Measurements from ENCODE around the gene NUP160. TPM values are rescaled to one million over a fixed set of nuclear protein-coding genes. Genes with fewer than 3 reads are reported as not detected.

Gene NUP160
- total and polyA plus RNA-seq, 2 of the 8 experiments (the other 6 are each of a cell fraction or from before 2014, with no cell fraction given) = 44.6 to 100 TPM

DNA sequence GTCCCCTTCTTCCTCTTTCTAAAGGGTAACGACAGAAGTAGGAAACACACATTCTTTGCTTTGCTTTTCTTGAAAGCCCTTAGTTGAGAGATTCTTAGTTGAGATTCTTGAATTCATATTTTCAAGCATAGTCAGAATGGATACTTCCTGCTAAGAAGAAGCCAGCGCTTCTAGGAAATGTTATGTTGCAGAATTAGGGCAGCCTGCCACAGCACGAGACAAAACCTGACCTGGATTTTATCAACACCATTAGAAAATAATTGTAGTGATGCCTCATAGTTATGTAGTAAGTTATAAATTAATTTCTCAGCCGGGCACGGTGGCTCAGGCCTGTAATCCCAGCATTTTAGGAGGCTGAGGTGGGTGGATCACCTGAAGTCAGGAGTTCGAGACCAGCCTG is 37.9 kb upstream of the NUP160 start:
- FAIRE-seq = no peak

More for the DNA sequence above, 37.9 kb upstream of the NUP160 start:
- WGBS, 2 experiments (ENCODE audit: extremely low coverage in 1 of 2, insufficient coverage in 1 of 2, insufficient read length in 1 of 2, insufficient replicate concordance in 2 of 2, low coverage in 1 of 2, low lambda C conversion rate in 2 of 2, missing lambda C conversion rate in 1 of 2) = 88% methylated on average over 6 of the region's 6 CpGs; no CpG with 5 or more reads in 1 of the 2 experiments
- no peak overlapping the region for H3K4me2 ChIP-seq (ENCODE audit: insufficient read depth in 1 of 2, low read depth in 2 of 2, low read length in 2 of 2)
- TF ChIP-seq HDAC6 (IDR thresholded peaks at IDR 0.05; ENCODE audit: low read depth, low read length) = no peak
- TF ChIP-seq TBP (IDR thresholded peaks at IDR 0.05; ENCODE audit: low read depth, low read length) = no peak
- TF ChIP-seq CBX8 (IDR thresholded peaks at IDR 0.05; ENCODE audit: borderline replicate concordance, low read depth, low read length) = no peak
- TF ChIP-seq EGR1 (IDR thresholded peaks at IDR 0.05; ENCODE audit: borderline replicate concordance, low read depth, low read length) = no peak
- TF ChIP-seq CTBP2 (IDR thresholded peaks at IDR 0.05; ENCODE audit: borderline replicate concordance, insufficient read depth, insufficient read length, low read length) = no peak
- TF ChIP-seq, protein P1, sequence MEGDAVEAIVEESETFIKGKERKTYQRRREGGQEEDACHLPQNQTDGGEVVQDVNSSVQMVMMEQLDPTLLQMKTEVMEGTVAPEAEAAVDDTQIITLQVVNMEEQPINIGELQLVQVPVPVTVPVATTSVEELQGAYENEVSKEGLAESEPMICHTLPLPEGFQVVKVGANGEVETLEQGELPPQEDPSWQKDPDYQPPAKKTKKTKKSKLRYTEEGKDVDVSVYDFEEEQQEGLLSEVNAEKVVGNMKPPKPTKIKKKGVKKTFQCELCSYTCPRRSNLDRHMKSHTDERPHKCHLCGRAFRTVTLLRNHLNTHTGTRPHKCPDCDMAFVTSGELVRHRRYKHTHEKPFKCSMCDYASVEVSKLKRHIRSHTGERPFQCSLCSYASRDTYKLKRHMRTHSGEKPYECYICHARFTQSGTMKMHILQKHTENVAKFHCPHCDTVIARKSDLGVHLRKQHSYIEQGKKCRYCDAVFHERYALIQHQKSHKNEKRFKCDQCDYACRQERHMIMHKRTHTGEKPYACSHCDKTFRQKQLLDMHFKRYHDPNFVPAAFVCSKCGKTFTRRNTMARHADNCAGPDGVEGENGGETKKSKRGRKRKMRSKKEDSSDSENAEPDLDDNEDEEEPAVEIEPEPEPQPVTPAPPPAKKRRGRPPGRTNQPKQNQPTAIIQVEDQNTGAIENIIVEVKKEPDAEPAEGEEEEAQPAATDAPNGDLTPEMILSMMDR (IDR thresholded peaks at IDR 0.05; ENCODE audit: control extremely low read depth in 1 of 3, insufficient read depth in 1 of 3, low read depth in 1 of 3, low read length in 3 of 3) = no peak
- no peak for TF ChIP-seq POU5F1 (IDR thresholded peaks at IDR 0.05; ENCODE audit: low read depth, low read length)
- TF ChIP-seq JUN (IDR thresholded peaks at IDR 0.05; ENCODE audit: low read depth, low read length) = no peak
- no peak for TF ChIP-seq CBX5 (IDR thresholded peaks at IDR 0.05; ENCODE audit: low read depth, low read length)
- TF ChIP-seq, protein P2, sequence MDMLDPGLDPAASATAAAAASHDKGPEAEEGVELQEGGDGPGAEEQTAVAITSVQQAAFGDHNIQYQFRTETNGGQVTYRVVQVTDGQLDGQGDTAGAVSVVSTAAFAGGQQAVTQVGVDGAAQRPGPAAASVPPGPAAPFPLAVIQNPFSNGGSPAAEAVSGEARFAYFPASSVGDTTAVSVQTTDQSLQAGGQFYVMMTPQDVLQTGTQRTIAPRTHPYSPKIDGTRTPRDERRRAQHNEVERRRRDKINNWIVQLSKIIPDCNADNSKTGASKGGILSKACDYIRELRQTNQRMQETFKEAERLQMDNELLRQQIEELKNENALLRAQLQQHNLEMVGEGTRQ (IDR thresholded peaks at IDR 0.05; ENCODE audit: low read length) = no peak
- no peaks in the 10 kb centered on the region for H3K4me1 ChIP-seq (replicated peaks in 1 of 4; ENCODE audit: control insufficient read depth in 3 of 4, insufficient read depth in 4 of 4, low read length in 3 of 4)
- H4K5ac ChIP-seq (ENCODE audit: insufficient read length, low read depth, low read length) = no peak overlapping the region
- H2BK20ac ChIP-seq (ENCODE audit: low read length) = no peak overlapping the region
- no peaks in the 10 kb centered on the region for H3K9me3 ChIP-seq (ENCODE audit: insufficient read depth in 2 of 2, low read depth in 1 of 2, low read length in 1 of 2)
- H3K4ac ChIP-seq (replicated peaks; ENCODE audit: insufficient read length, low read depth, low read length) = no peak overlapping the region
- H3K23me2 ChIP-seq (ENCODE audit: low read depth, low read length) = no peaks in the 10 kb centered on the region
- H3K36me3 ChIP-seq (ENCODE audit: control insufficient read depth in 2 of 4, insufficient read depth in 4 of 4, low read length in 3 of 4) = no peaks in the 10 kb centered on the region
- H2BK5ac ChIP-seq (ENCODE audit: low read depth, low read length) = no peak overlapping the region
- H4K20me1 ChIP-seq (replicated peaks in 1 of 2; ENCODE audit: control insufficient read depth in 1 of 2, insufficient read depth in 2 of 2, low read length in 2 of 2) = no peaks in the 10 kb centered on the region
- H2BK120ac ChIP-seq (replicated peaks; ENCODE audit: low read depth, low read length) = no peak overlapping the region
- no peak overlapping the region for H4K91ac ChIP-seq (replicated peaks; ENCODE audit: insufficient read length, low read length)
- H3K18ac ChIP-seq (ENCODE audit: extremely low read depth, low read length) = no peak overlapping the region
- no peak overlapping the region for H4K8ac ChIP-seq (ENCODE audit: extremely low read depth, insufficient read depth, low read length)
- no peak overlapping the region for H2BK15ac ChIP-seq (ENCODE audit: low read length)
- H3K56ac ChIP-seq (replicated peaks; ENCODE audit: insufficient read length, low read depth, low read length) = no peak overlapping the region
- H3K79me2 ChIP-seq (ENCODE audit: control insufficient read depth in 1 of 2, insufficient read depth in 2 of 2, low read length in 2 of 2) = no peaks in the 10 kb centered on the region
- no peaks in the 10 kb centered on the region for H3K79me1 ChIP-seq (ENCODE audit: low read depth, low read length)
- ChIA-PET POLR2A (ENCODE audit: partially characterized antibody) (no interaction called here), CTCF (ENCODE audit: partially characterized antibody) (no interaction called here)
- no peak overlapping the region for H3K23ac ChIP-seq (ENCODE audit: insufficient read length)
- DNase-seq (ENCODE audit: low read depth in 1 of 2, low spot score in 2 of 2) = no peak
- no peaks in the 10 kb centered on the region for H3K27me3 ChIP-seq (replicated peaks in 1 of 4; ENCODE audit: control insufficient read depth in 3 of 4, extremely low read depth in 1 of 4, insufficient read depth in 3 of 4, low read length in 3 of 4)
- H2AFZ ChIP-seq (ENCODE audit: low read length) = no peak overlapping the region
- H2BK12ac ChIP-seq (ENCODE audit: low read depth, low read length) = no peak overlapping the region
- no peak overlapping the region for H3K14ac ChIP-seq (ENCODE audit: insufficient read length)
- no peak overlapping the region for H3K9ac ChIP-seq (replicated peaks in 1 of 4; ENCODE audit: extremely low read depth in 1 of 4, low read depth in 3 of 4, low read length in 3 of 4)
- no peak overlapping the region for H3K4me3 ChIP-seq (ENCODE audit: extremely low read depth in 1 of 4, insufficient read depth in 2 of 4, low read depth in 3 of 4, low read length in 4 of 4)
- H2AK5ac ChIP-seq (ENCODE audit: low read depth, low read length) = no peak overlapping the region
- H3K27ac ChIP-seq (ENCODE audit: low read depth, low read length) = no peak overlapping the region
